GM12878 (cell line): Measurements from ENCODE around the gene RAB4B. TPM values are rescaled to one million over a fixed set of nuclear protein-coding genes. Genes with fewer than 3 reads are reported as not detected.
A peak's percentile ranks its signal among the peaks of the same experiment; 100 is the strongest.

ENCODE experiments used
- ATAC-seq: fragments of 200-7000 bp; cut with Tn5 transposase; 3 replicates; pipeline ENCODE4 v1.9.1; 2020; ENCODE audit warnings: mild to moderate bottlenecking, moderate library complexity
- BruUV-seq: library from RNA; stranded (reverse); fragments of 400-500 nt; replicated peaks from 2 replicates; lab custom pipeline; 2021; lab: Mats Ljungman, UMichigan
- CTCF ChIA-PET: fragments of 300-600 bp; sonication (Branson Sonifier 250); formaldehyde crosslinking; extraction: SDS; loops from one replicate; lab custom pipeline; 2021; ENCODE audit warnings: inconsistent platforms; lab: Yijun Ruan, JAX
- POLR2A ChIA-PET: fragments of 350-600 bp; formaldehyde crosslinking; extraction: SDS; loops from one replicate; lab custom pipeline; 2021; ENCODE audit warnings: inconsistent platforms; lab: Charles Lee
- RAD21 ChIA-PET: fragments of 300-600 bp; sonication (Branson Sonifier 250); formaldehyde crosslinking; loops from one replicate; lab custom pipeline; 2023; ENCODE audit warnings: antibody characterized with exemption; ENCODE audit not compliant: unreplicated experiment; lab: Charles Lee
- SMC1A ChIA-PET: fragments of 300-600 bp; sonication (Branson Sonifier 250); formaldehyde crosslinking; loops from one replicate; lab custom pipeline; 2023; ENCODE audit not compliant: unreplicated experiment, uncharacterized antibody; lab: Charles Lee
- DNase-seq: peaks from one replicate; pipeline ENCODE4 v3.0.0-alpha.2; 2011; ENCODE audit warnings: low read depth, low spot score
- FAIRE-seq: peaks from 3 replicates; lab custom pipeline; 2011; peaks lifted over from hg19 to GRCh38; lab: Jason Lieb, UNC
- H2AFZ ChIP-seq: 2 replicates; pipeline ENCODE4 v1.6.0; 2011; ENCODE audit warnings: low read depth, low read length, control low read depth; ENCODE audit not compliant: control insufficient read depth
- H3K27ac ChIP-seq: 2 replicates; pipeline ENCODE4 v1.5.1; 2011; ENCODE audit warnings: control low read depth; ENCODE audit not compliant: control insufficient read depth, insufficient read depth
- H3K27me3 ChIP-seq, 2 experiments: replicated peaks in 1 of 2; 2 replicates each; pipeline versions ENCODE4 v1.6.0 to v1.6.1; 2011; ENCODE audit warnings: low read length in 1 of 2; ENCODE audit not compliant: control insufficient read depth in 2 of 2, insufficient read depth in 2 of 2
- H3K36me3 ChIP-seq, 2 experiments: 2 replicates each; pipeline ENCODE4 v1.5.1; 2011; ENCODE audit warnings: low read length in 1 of 2; ENCODE audit not compliant: control insufficient read depth in 2 of 2, insufficient read depth in 2 of 2
- H3K4me1 ChIP-seq: 2 replicates; pipeline ENCODE4 v1.6.1; 2011; ENCODE audit warnings: mild to moderate bottlenecking, low read length, moderate library complexity, mixed read lengths; ENCODE audit not compliant: control insufficient read depth, insufficient read depth
- H3K4me2 ChIP-seq: 2 replicates; pipeline ENCODE4 v1.6.0; 2011; ENCODE audit warnings: control low read depth; ENCODE audit not compliant: control insufficient read depth, insufficient read depth
- H3K4me3 ChIP-seq: fragments of 200-600 bp; sonication (generic); 2 replicates; pipeline ENCODE4 v1.5.1; 2016
- H3K79me2 ChIP-seq: 2 replicates; pipeline ENCODE4 v1.6.0; 2011; ENCODE audit warnings: low read length; ENCODE audit not compliant: control insufficient read depth, insufficient read depth
- H3K9ac ChIP-seq: 2 replicates; pipeline ENCODE4 v1.8.0; 2011; ENCODE audit warnings: low read length, control low read depth, mixed read lengths; ENCODE audit not compliant: control insufficient read depth, insufficient read depth
- H3K9me3 ChIP-seq: replicated peaks from 3 replicates; pipeline ENCODE4 v1.5.1; 2011; ENCODE audit warnings: mild to moderate bottlenecking, low read length; ENCODE audit not compliant: control insufficient read depth, insufficient read depth
- H4K20me1 ChIP-seq: 2 replicates; pipeline ENCODE4 v1.6.0; 2011; ENCODE audit not compliant: control insufficient read depth, insufficient read depth
- CHD2 ChIP-seq: IDR thresholded peaks from 2 replicates; pipeline ENCODE4 v1.6.1; 2011; ENCODE audit warnings: low read depth, low read length, improper control_type of control experiment, borderline replicate concordance
- IKZF1 ChIP-seq: fragments of 450-650 bp; conservative IDR thresholded peaks from 2 replicates; pipeline ENCODE4 v1.6.1; 2017; ENCODE audit warnings: antibody characterized with exemption, mild to moderate bottlenecking
- MLLT1 ChIP-seq: fragments of 450-650 bp; IDR thresholded peaks from 2 replicates; pipeline ENCODE4 v1.6.1; 2016; ENCODE audit warnings: mild to moderate bottlenecking
- MXI1 ChIP-seq: fragments of 150-350 bp; IDR thresholded peaks from 2 replicates; pipeline ENCODE4 v1.6.1; 2011; ENCODE audit warnings: low read depth, mild to moderate bottlenecking, inconsistent platforms, low read length, improper control_type of control experiment
- NBN ChIP-seq: fragments of 450-650 bp; IDR thresholded peaks from 2 replicates; pipeline ENCODE4 v1.6.1; 2016
- USF2 ChIP-seq: IDR thresholded peaks from 2 replicates; pipeline ENCODE4 v1.6.1; 2011; ENCODE audit warnings: low read depth, low read length, improper control_type of control experiment, borderline replicate concordance
- WGBS: methylation state at CpG from one replicate; pipeline ENCODE4 v1.1.6; 2016; ENCODE audit warnings: low lambda C conversion rate; ENCODE audit not compliant: insufficient replicate concordance, insufficient coverage; ENCODE audit errors: missing lambda C conversion rate; 5-methylcytosine and 5-hydroxymethylcytosine counted together
- in situ Hi-C: fragments of 300-500 bp; cut with MboI; formaldehyde crosslinking; loops from 9 replicates; pipeline ENCODE4 v1.14.3; 2018; ENCODE audit warnings: mixed read lengths
- intact Hi-C: fragments of 100-400 bp; cut with micrococcal nuclease; formaldehyde crosslinking; loops from one replicate; pipeline ENCODE4 v1.14.2; 2022; ENCODE audit not compliant: unreplicated experiment
- polyA plus RNA-seq, 11 experiments: library from polyadenylated mRNA; depleted of rRNA in 4 of 11; unstranded in 6 of 11; stranded (reverse) in 5 of 11; fragments of >200 nt; fragmentation: Nextera tagmentation in 4 of 11; fragmentation: Illumina TruSeq in 1 of 11; extraction: Ambion mirVana in 4 of 11; extraction: Trizol in 1 of 11; gene quantifications; 1 replicate in 1 of 11; 2 replicates in 10 of 11; pipeline versions ENCODE4 v1.2.1 to v1.2.3, GENCODE V29; 2011 to 2016; ENCODE audit warnings: inconsistent platforms in 2 of 11, missing spikeins in 2 of 11, low read depth in 1 of 11
- total RNA-seq, 4 experiments: library from RNA; depleted of rRNA in 3 of 4; stranded (reverse); fragments of >200 nt in 3 of 4; fragmentation: Illumina TruSeq in 1 of 4; extraction: Trizol in 1 of 4; gene quantifications; 2 replicates each; pipeline versions ENCODE4 v1.2.1 to v1.2.3, GENCODE V29; 2013 to 2021

RAB4B gene
- total and polyA plus RNA-seq, 10 of the 15 experiments (the other 5 are each of a cell fraction or from before 2014, with no cell fraction given): 0.60 to 51.5 (median 27.7) TPM

GRCh38 chr19:40755791-40756190 lies 22.3 kb upstream of the RAB4B start (continued):
- TF ChIP-seq USF2: no peak
- TF ChIP-seq, all 136 proteins: peak for 0

GRCh38 chr19:40756502-40757110 lies 21.4 kb upstream of the RAB4B start:
- no TSS peak for BruUV-seq
- no peak for DNase-seq
- intact Hi-C loops (no loop called here), in situ Hi-C loops (no loop called here)
- ATAC-seq: no peak
- H3K4me2 ChIP-seq: peak overlapping the region; percentile 95
- H3K4me3 ChIP-seq: peak overlapping the region; percentile 22
- H3K36me3 ChIP-seq: peaks cover 21 to 44% of the 10 kb centered on the region in 2 experiments
- ChIA-PET SMC1A (interaction anchor here (0.6 to 13.2 kb wide), 4 partner anchors 17 to 468 kb away, joined by 3 to 256 read pairs (median 3); partner anchors contain the start of genes MIA and RAB4B), RAD21 (interaction anchor here (2.0 to 16.3 kb wide), 3 partner anchors 20 to 93 kb away, joined by 8 to 291 read pairs (median 10); partner anchors contain the start of genes MIA and RAB4B), CTCF (interaction anchor here (2.1 to 9.0 kb wide), 2 partner anchors 14 to 21 kb away, joined by 8 to 72 read pairs; partner anchors contain the start of gene RAB4B), POLR2A (interaction anchor here (0.6 to 9.5 kb wide), 7 partner anchors 15 to 134 kb away, joined by 3 to 331 read pairs (median 4); partner anchors contain the start of genes COQ8B, EGLN2, ITPKC and MIA)
- FAIRE-seq: no peak
- peaks cover 14% of the 10 kb centered on the region for H4K20me1 ChIP-seq
- no peaks in the 10 kb centered on the region for H3K27me3 ChIP-seq
- no peak overlapping the region for H3K9ac ChIP-seq
- H2AFZ ChIP-seq: no peak overlapping the region
- H3K4me1 ChIP-seq: peaks cover 19% of the 10 kb centered on the region
- H3K79me2 ChIP-seq: peaks cover 68% of the 10 kb centered on the region
- no peak overlapping the region for H3K27ac ChIP-seq
- 47% methylated on average over 10 of the region's 11 CpGs for WGBS
- no peaks in the 10 kb centered on the region for H3K9me3 ChIP-seq
- no peak for TF ChIP-seq CHD2
- no peak for TF ChIP-seq NBN
- TF ChIP-seq MXI1: no peak
- 0 out of 2 replicates have a peak, but pooled peaks have one; percentile 20 for TF ChIP-seq MLLT1
- TF ChIP-seq IKZF1: peak; percentile 21; the same call in 1 of the 2 replicates
- TF ChIP-seq, all 136 proteins: peak for 2
